Heart left ventricle (tissue), 13 donors: ENCODE data around the gene ALPK3.

Experiments
- CTCF ChIP-seq, 12 donors: fragments of 200-600 bp; sonication (generic) in 4 of 12; IDR thresholded peaks; one replicate each; pipeline versions ENCODE4 v1.5.0 to v1.8.0; 2018 to 2022; ENCODE audit warnings: antibody characterized with exemption in 12 of 12, mild to moderate bottlenecking in 5 of 12
- POLR2A ChIP-seq, 2 donors: fragments of 450-650 bp; IDR thresholded peaks; one replicate each; pipeline ENCODE4 v1.6.1; 2017; ENCODE audit warnings: antibody characterized with exemption in 2 of 2, mild to moderate bottlenecking in 2 of 2, moderate library complexity in 2 of 2
- donor health status: ischemic (EF 13 %, LVEDD 7.1; RV severe dilation, severe dysfunction).
- donor health status: DM: no; HTN: yes; CAD: no.
- donor health status: DM: no; HTN: no; CAD: no.
- donor health status: ischemic (EF 25% LVEDD 6.9; RV normal size, moderate dysfunction).
- donor health status: ischemic (EF 25% LVEDD 5.7; RV mildly dilated, moderate dysfunction).
- donor health status: ischemic (EF 35%, LVEDD 5.7; RV mildly dilated, moderate dysfunction).
- donor health status: nonischemic (EF 11% LVEDD 7.7; RV severe dilation, severe dysfunction).
- donor health status: DM: yes; HTN: yes; CAD: no.
- donor health status: PGD.
- donor health status: ischemic (EF 29% LVEDD 5.4; RV normal size, mild dysfunction).
- donor health status: nonischemic (EF 23%, LVEDD 6.1; RV moderate dilation, normal function).

GRCh38 chr15:84797801-84798200 is 19.4 kb upstream of the ALPK3 start:
- TF ChIP-seq CTCF (IDR thresholded peaks at IDR 0.05) (no peak), POLR2A (IDR thresholded peaks at IDR 0.05) (no peak)
